Thymus (tissue), 11 donors: ENCODE results near the gene SOCS6. TPM values are rescaled to one million over a fixed set of nuclear protein-coding genes. Genes with fewer than 3 reads are reported as not detected.

ENCODE experiments used
- DNase-seq, 9 donors: peaks; one replicate each; pipeline ENCODE4 v3.0.0-alpha.2; 2013; ENCODE audit warnings: low spot score in 9 of 9, low read depth in 6 of 9, missing footprints in 1 of 9
- H3K27ac ChIP-seq, 2 donors: one replicate each; pipeline ENCODE4 v1.5.1; 2013; ENCODE audit warnings: control low read depth in 1 of 2, low read depth in 1 of 2, low read length in 1 of 2, mild to moderate bottlenecking in 1 of 2, moderate library complexity in 1 of 2
- H3K27me3 ChIP-seq, 2 donors: one replicate each; pipeline ENCODE4 v1.5.1; 2013; ENCODE audit warnings: low read length in 1 of 2; ENCODE audit not compliant: control insufficient read depth in 2 of 2, insufficient read depth in 1 of 2
- H3K36me3 ChIP-seq, 2 donors: one replicate each; pipeline ENCODE4 v1.5.1; 2013; ENCODE audit warnings: low read length in 1 of 2, mild to moderate bottlenecking in 1 of 2, moderate library complexity in 1 of 2; ENCODE audit not compliant: control insufficient read depth in 2 of 2, insufficient read depth in 2 of 2
- H3K4me1 ChIP-seq, 2 donors: one replicate each; pipeline ENCODE4 v1.5.1; 2013; ENCODE audit warnings: low read length in 2 of 2; ENCODE audit not compliant: control insufficient read depth in 2 of 2, insufficient read depth in 2 of 2
- H3K4me3 ChIP-seq, 2 donors: one replicate each; pipeline ENCODE4 v1.5.1; 2013; ENCODE audit warnings: low read length in 2 of 2, control low read depth in 1 of 2, mild to moderate bottlenecking in 1 of 2
- H3K9me3 ChIP-seq, 2 donors: one replicate each; pipeline ENCODE4 v1.5.1; 2013; ENCODE audit warnings: low read length in 1 of 2, mild to moderate bottlenecking in 1 of 2; ENCODE audit not compliant: control insufficient read depth in 2 of 2, insufficient read depth in 1 of 2
- WGBS: extraction: QIAGEN DNeasy Blood & Tissue Kit; methylation state at CpG from one replicate; pipeline ENCODE4 v1.1.7; 2013; 5-methylcytosine and 5-hydroxymethylcytosine counted together
- polyA plus RNA-seq: library from polyadenylated mRNA; stranded (reverse); fragments of 200-250 nt; gene quantifications from one replicate; pipeline ENCODE4 v1.2.3, GENCODE V29; 2013
- total RNA-seq: library from RNA; stranded (reverse); fragments of 120-200 nt; gene quantifications from one replicate; pipeline ENCODE4 v1.2.4, GENCODE V29; 2013
- donor health status: healthy.

The SOCS6 gene
- total and polyA plus RNA-seq, 2 donors, result 5.0 to 5.4 TPM

DNA sequence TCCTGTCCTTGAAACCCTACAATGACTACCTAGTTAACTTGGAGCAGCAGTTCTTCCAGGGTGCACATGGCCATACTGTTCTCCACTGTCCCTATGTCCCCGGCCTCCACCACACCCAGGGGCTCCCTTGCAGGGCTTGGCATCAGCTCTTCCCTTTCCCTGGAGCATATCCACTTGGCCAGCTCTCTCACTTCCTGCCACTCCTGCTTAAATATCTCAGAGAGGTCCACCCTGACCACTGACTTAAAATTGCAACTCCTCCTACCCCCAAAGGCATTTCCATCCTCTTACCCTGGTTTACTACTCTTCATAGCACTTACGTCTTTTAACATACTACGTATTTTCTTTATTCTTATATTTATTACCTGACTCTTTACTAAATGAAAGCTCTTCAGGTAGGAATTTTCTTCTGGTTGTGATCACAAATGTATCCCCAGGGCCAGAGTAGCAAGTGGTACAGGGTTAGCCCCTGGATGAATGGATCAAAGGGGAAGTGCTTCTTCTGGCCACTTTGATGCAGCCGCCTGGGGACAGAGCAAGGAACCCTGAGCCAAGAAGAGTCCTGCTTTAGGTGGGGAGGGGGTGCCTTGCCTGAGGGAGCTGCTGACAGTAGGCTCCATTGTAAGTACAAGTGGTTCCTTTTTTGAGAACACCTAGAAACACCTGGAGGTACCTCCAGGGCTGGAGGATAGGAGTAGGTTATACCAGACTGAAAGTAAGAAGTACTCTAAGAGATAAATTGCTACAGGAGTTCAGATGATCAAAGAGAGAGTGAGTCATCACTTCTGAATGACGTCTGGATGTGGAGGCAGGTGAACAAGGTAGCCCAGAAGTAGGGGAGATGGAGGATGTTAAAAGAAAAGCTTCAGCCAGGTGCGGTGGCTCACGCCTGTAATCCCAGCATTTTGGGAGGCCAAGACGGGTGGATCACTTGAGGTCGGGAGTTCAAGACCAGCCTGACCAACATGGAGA, 82.2 kb downstream of the SOCS6 start:
- H3K36me3 ChIP-seq, result no peaks in the 10 kb centered on the region
- no peak overlapping the region for H3K4me3 ChIP-seq
- DNase-seq, result no peak
- no peaks in the 10 kb centered on the region for H3K27me3 ChIP-seq
- WGBS, result 94% methylated on average over 9 of the region's 9 CpGs
- no peak overlapping the region for H3K27ac ChIP-seq
- no peaks in the 10 kb centered on the region for H3K9me3 ChIP-seq
- no peaks in the 10 kb centered on the region for H3K4me1 ChIP-seq

DNA sequence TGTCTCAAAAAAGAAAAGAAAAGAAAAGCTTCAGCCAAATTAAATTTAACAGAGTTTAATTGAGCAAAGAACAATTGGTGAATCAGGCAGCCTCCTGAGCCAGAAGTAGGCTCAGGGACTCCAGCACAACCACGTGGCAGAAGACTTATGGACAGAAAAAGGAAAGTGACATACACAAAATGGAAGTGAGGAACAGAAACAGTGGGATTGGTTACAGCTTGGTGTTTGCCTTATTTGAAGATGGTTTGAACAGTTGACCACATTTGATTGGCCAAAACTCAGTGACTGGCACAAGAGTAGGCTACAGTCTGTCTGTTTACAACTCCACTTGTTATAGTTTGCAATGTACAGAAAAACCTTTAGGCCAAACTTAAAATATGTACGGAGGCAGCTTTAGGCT, 83.1 kb downstream of the SOCS6 start:
- Histone ChIP-seq H3K9me3 (no peaks in the 10 kb centered on the region), H3K4me1 (no peaks in the 10 kb centered on the region), H3K36me3 (no peaks in the 10 kb centered on the region), H3K4me3 (no peak overlapping the region), H3K27me3 (no peaks in the 10 kb centered on the region), H3K27ac (no peak overlapping the region)
- 84% methylated on average over 2 of the region's 2 CpGs for WGBS
- no peak for DNase-seq

DNA sequence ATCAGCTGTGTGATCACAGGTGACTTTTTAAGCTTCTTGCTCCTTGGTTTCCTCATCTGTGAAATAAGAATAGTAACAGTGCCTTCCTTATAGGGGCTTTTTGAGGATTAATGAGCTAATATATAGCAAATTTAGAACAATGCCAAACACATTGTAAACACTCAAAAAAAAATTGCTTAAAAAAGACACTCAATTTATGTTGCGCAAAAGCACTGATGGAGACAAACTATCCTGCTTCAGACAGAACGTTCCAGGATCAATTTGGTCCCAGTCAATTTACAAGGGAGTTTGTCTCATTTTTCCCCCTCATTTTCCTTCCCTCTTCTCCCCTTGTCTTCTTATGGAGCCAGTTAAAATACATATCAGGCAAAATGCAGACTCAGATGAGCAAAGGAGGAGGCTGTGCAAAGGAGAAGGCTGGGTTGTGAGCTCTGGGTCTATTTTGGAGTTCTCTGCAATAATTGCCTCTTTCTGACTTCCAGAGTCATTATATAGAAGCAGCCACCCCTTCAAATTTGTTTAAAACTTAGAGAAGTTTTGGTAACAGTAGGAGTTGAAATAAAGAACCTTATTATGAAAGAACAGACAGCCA, 83.7 kb downstream of the SOCS6 start:
- Histone ChIP-seq H3K27me3 (no peaks in the 10 kb centered on the region), H3K36me3 (no peaks in the 10 kb centered on the region), H3K4me1 (no peaks in the 10 kb centered on the region), H3K9me3 (no peaks in the 10 kb centered on the region), H3K4me3 (no peak overlapping the region), H3K27ac (no peak overlapping the region)
- WGBS, result 96% methylated on average over 2 of the region's 2 CpGs
- DNase-seq, result no peak

DNA sequence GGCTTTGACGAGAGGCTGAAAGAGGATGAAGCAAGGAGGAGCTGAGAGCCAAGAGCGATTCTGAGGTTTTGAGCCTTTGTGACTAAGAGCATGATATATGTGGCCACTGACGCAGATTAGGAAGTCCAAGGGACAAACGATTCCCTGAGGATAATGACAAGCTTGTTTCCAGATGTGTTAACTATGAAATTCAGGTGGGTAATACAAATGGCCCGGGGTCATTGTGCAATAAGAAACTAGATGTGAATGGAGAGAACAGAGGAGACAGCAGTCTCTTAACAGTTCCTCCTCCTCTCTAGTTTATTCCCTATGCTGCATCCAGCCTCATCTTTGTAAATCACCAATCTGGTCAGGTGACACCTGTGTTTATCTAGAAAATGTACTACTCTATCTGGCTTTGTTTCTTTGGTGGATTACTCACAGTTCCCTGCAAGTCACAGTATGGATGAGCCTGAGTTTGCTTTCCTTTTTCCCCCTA, 84.2 kb downstream of the SOCS6 start:
- H3K36me3 ChIP-seq, result no peaks in the 10 kb centered on the region
- WGBS, result 79% methylated on average over 5 of the region's 5 CpGs
- H3K27me3 ChIP-seq, result no peaks in the 10 kb centered on the region
- no peak overlapping the region for H3K4me3 ChIP-seq
- DNase-seq, result no peak
- no peak overlapping the region for H3K27ac ChIP-seq
- no peaks in the 10 kb centered on the region for H3K4me1 ChIP-seq
- H3K9me3 ChIP-seq, result no peaks in the 10 kb centered on the region

DNA sequence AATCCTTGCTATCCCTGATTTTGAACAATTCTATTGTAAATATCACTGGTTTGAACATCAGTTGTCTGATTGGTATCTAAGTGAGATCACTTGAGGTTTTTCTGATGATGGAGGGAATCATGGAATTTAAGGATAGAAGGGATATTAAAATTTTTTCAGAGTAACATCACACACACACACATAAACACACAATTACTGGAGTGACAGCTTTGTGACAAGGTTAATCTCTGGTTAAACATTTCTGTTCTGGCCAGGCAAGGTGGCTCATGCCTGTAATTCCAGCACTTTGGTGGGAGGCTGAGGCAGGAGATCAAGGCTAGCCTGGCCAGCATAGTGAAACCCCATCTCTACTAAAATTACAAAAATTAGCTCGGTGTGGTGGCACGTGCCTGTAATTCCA, 85.3 kb downstream of the SOCS6 start:
- H3K36me3 ChIP-seq, result no peaks in the 10 kb centered on the region
- DNase-seq, result no peak
- H3K4me1 ChIP-seq, result no peaks in the 10 kb centered on the region
- 96% methylated on average over 2 of the region's 2 CpGs for WGBS
- H3K9me3 ChIP-seq, result no peaks in the 10 kb centered on the region
- no peak overlapping the region for H3K27ac ChIP-seq
- H3K27me3 ChIP-seq, result no peaks in the 10 kb centered on the region
- no peak overlapping the region for H3K4me3 ChIP-seq

DNA sequence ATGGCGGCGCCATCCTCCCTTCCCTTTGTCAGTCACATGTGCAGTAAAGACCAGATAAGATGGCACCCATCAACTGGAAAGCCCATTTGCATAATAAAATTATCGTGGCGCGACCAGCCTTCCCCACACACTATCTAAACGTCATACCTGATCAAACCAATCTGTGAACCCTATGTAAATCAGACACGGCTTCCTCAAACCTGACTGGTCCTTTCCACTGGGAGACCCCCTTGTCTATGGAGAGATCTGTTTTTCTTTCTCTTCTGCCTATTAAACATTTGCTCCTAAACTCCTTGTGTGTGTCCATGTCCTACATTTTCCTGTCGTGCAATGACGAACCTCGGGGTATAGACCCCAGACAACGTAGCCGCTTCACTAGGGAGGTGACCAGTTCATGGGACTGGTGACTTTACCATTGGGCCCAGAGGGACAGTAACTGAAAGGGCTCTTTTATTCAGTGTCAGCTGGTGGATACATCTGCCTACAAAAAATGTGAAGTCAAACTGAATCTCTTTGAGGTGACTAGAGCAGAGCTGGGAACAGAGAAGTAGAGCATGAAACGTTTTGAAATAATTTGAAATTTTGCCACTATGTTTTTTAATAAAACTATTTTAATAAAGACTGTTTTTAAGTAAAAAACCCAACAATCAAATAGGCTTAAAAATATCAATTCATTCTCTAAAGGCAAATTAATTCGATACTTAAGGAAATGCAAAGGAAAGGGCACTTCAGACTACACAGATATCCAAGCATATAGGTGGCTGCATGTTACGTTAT, 87.5 kb downstream of the SOCS6 start:
- no peak overlapping the region for H3K4me3 ChIP-seq
- no peak for DNase-seq
- H3K27ac ChIP-seq, result no peak overlapping the region
- H3K27me3 ChIP-seq, result no peaks in the 10 kb centered on the region
- no peaks in the 10 kb centered on the region for H3K9me3 ChIP-seq
- no peaks in the 10 kb centered on the region for H3K36me3 ChIP-seq
- 96% methylated on average over 15 of the region's 15 CpGs for WGBS
- no peaks in the 10 kb centered on the region for H3K4me1 ChIP-seq

DNA sequence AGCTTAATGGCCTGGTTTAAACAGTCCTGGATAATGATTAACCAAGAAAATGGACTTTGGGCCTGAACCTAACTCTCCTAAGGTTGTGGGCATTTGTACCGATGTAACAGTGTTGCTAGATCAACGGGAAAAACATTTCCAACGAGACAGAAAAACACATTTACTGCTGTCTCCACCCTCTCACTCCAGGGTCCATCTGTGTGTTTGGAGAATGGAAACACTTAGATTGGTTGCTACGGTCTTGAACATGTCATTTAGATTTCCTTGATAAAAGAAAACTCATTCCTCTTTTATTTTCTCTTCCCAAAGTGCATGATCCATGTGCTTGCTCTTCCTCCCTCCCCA, 88.0 kb downstream of the SOCS6 start:
- 95% methylated on average over 4 of the region's 4 CpGs for WGBS
- DNase-seq, result no peak
- H3K27me3 ChIP-seq, result no peaks in the 10 kb centered on the region

DNA sequence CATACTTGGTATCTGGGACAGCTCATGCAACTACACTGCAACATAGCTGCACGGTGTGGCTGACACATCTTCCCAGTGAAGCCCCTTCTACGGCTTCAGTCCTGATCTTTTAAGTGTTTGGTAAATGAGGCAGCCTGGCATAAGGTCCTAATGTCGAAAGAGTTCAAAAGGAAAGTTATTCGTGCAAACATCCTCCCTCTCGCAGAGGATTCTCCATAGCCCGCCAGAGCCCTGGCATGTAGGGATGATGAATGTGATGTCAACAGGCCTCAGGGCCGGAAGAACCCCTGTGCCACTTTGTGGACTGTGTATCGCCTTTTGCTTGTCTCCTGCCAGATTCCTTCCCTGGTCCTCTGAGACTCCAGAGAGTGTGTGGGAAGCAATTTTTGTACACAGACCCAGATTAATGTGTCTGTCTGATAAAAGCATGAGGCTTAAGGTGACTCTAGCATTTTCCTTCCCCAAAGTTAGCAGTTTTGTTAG, 88.5 kb downstream of the SOCS6 start:
- H3K4me1 ChIP-seq, result no peaks in the 10 kb centered on the region
- H3K27ac ChIP-seq, result no peak overlapping the region
- DNase-seq, result no peak
- H3K36me3 ChIP-seq, result no peaks in the 10 kb centered on the region
- H3K9me3 ChIP-seq, result no peaks in the 10 kb centered on the region
- no peaks in the 10 kb centered on the region for H3K27me3 ChIP-seq
- 95% methylated on average over 8 of the region's 8 CpGs for WGBS
- H3K4me3 ChIP-seq, result no peak overlapping the region

More for the DNA sequence above, 88.0 kb downstream of the SOCS6 start:
- H3K36me3 ChIP-seq, result no peaks in the 10 kb centered on the region
- no peaks in the 10 kb centered on the region for H3K9me3 ChIP-seq
- H3K4me1 ChIP-seq, result no peaks in the 10 kb centered on the region
- no peak overlapping the region for H3K27ac ChIP-seq
- H3K4me3 ChIP-seq, result no peak overlapping the region
